ENCODE results near the gene SPHK2. TPM values are rescaled to one million over a fixed set of nuclear protein-coding genes. Genes with fewer than 3 reads are reported as not detected.

SPHK2 gene
- total RNA-seq, 2 experiments from 2014 or later = 18.2 to 33.3 TPM

DNA sequence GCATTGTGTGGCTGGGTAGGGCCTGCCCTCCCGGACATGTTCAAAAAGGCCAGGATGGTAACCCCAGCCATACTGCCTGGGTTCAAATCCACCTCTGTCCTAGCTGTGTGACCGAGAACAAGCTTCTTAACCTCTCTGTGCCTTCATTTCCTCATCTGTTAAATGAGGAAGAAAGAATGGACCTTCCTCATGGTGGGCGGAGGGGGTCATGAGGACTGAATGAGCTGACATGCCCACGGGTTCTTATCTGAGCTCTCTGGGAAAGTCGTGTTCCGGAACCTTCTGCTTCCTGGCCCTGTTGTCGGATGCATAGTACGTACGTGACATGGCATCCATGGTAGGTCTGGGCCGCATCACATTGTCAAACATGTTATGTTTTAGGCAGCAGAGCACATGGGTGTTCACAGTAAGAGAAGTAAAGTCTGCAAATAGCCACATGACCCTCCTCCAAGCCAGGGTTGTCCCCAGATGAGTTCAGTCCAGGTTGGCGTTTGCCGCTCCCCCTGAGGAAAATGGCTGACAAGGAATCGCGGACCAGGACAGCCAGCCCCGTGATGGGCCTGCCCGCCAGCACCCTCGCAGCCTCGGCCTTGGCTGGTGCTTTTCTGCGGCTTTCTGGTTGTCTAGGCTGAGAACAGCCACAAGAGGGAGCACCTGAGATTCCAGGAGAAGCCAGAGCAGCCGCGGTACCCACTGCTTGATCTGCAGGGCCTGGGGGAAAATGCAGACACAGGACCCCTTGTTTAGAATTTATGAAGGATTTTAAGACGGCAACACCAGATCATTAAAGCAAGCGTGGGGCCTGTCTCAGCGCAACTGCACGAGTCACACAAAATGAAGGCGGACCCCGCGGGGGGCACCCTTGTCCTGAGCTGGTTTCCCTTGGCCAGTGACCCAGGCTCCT is 55.9 kb downstream of the SPHK2 start:
- H3K79me2 ChIP-seq (ENCODE audit: insufficient read depth, low read depth, low read length) = no peaks in the 10 kb centered on the region
- H3K4me2 ChIP-seq (ENCODE audit: low read length) = 0 out of 2 replicates have a peak overlapping the region, but pooled peaks have one; percentile 1
- intact Hi-C loops (cut with micrococcal nuclease; ENCODE audit: unreplicated experiment) = loop anchor here (1.0 kb wide), 2 partner anchors 29 to 63 kb away; partner anchors contain the start of gene CA11
- H3K27ac ChIP-seq (ENCODE audit: low read depth, low read length, poor library complexity, severe bottlenecking) = no peak overlapping the region
- H3K9me2 ChIP-seq (ENCODE audit: insufficient read depth, low read length) = no peaks in the 10 kb centered on the region
- H3K4me3 ChIP-seq (ENCODE audit: low read depth, low read length, poor library complexity, severe bottlenecking) = no peak overlapping the region
- H3K4me1 ChIP-seq (ENCODE audit: insufficient read depth, low read length, poor library complexity, severe bottlenecking) = peaks cover 2% of the 10 kb centered on the region
- no peak for TF ChIP-seq EZH2phosphoT487 (IDR thresholded peaks at IDR 0.05; ENCODE audit: borderline replicate concordance, low read depth, low read length)
- TF ChIP-seq, protein P1, sequence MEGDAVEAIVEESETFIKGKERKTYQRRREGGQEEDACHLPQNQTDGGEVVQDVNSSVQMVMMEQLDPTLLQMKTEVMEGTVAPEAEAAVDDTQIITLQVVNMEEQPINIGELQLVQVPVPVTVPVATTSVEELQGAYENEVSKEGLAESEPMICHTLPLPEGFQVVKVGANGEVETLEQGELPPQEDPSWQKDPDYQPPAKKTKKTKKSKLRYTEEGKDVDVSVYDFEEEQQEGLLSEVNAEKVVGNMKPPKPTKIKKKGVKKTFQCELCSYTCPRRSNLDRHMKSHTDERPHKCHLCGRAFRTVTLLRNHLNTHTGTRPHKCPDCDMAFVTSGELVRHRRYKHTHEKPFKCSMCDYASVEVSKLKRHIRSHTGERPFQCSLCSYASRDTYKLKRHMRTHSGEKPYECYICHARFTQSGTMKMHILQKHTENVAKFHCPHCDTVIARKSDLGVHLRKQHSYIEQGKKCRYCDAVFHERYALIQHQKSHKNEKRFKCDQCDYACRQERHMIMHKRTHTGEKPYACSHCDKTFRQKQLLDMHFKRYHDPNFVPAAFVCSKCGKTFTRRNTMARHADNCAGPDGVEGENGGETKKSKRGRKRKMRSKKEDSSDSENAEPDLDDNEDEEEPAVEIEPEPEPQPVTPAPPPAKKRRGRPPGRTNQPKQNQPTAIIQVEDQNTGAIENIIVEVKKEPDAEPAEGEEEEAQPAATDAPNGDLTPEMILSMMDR (conservative IDR thresholded peaks at IDR 0.05; ENCODE audit: low read length) = peak; percentile 93
- no peaks in the 10 kb centered on the region for H4K20me1 ChIP-seq (ENCODE audit: insufficient read depth, low read length)
- peak overlapping the region; percentile 26; the same call in 1 of the 2 replicates for H2AFZ ChIP-seq (ENCODE audit: low read length)
- no peaks in the 10 kb centered on the region for H3K36me3 ChIP-seq (ENCODE audit: insufficient read depth, low read length)
- peak; percentile 85 for DNase-seq (ENCODE audit: low spot score)
- CTCF ChIA-PET (ENCODE audit: unreplicated experiment) = interaction anchor here (1.0 kb wide), 1 partner anchor 99 kb away, joined by 4 read pairs; no protein-coding TSS in a partner anchor
- POLR2A ChIA-PET = interaction anchor here (0.6 kb wide), 1 partner anchor 124 kb away, joined by 4 read pairs; no protein-coding TSS in a partner anchor
- no peaks in the 10 kb centered on the region for H3K9me3 ChIP-seq (ENCODE audit: low read length)
- BruUV-seq (replicated peaks) = no TSS peak

DNA sequence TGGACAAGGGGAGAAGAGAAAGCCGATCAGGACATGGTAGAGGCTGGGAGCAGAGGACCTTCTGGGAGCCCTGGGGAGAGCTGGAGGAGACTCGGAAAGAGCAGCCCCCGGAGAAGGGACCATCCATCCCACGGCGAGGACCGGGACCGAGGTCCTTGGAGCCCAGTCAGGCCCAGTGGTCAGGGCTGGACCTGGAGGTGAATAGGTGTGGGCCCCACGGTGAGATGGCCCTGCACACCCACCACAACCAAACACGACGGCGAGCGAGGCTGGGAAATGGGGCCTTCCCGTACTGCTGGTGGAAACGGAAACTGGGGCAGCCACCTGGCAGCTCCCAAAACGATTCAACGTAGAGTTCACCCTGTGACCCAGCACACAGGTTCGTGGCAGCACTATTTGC is 57.2 kb downstream of the SPHK2 start:
- no peaks in the 10 kb centered on the region for H3K9me3 ChIP-seq (ENCODE audit: low read length)
- TF ChIP-seq, protein P1 (conservative IDR thresholded peaks at IDR 0.05; ENCODE audit: low read length) = no peak
- TF ChIP-seq EZH2phosphoT487 (IDR thresholded peaks at IDR 0.05; ENCODE audit: borderline replicate concordance, low read depth, low read length) = no peak
- H3K4me1 ChIP-seq (ENCODE audit: insufficient read depth, low read length, poor library complexity, severe bottlenecking) = peaks cover 2% of the 10 kb centered on the region
- no peak overlapping the region for H3K4me2 ChIP-seq (ENCODE audit: low read length)
- no peak overlapping the region for H3K4me3 ChIP-seq (ENCODE audit: low read depth, low read length, poor library complexity, severe bottlenecking)
- no peaks in the 10 kb centered on the region for H4K20me1 ChIP-seq (ENCODE audit: insufficient read depth, low read length)
- ChIA-PET CTCF (ENCODE audit: unreplicated experiment) (no interaction called here), POLR2A (no interaction called here)
- no peak overlapping the region for H3K27ac ChIP-seq (ENCODE audit: low read depth, low read length, poor library complexity, severe bottlenecking)
- no peaks in the 10 kb centered on the region for H3K79me2 ChIP-seq (ENCODE audit: insufficient read depth, low read depth, low read length)
- no peaks in the 10 kb centered on the region for H3K36me3 ChIP-seq (ENCODE audit: insufficient read depth, low read length)
- intact Hi-C loops (cut with micrococcal nuclease; ENCODE audit: unreplicated experiment) = no loop called here
- H3K9me2 ChIP-seq (ENCODE audit: insufficient read depth, low read length) = no peaks in the 10 kb centered on the region
- no peak overlapping the region for H2AFZ ChIP-seq (ENCODE audit: low read length)
- DNase-seq (ENCODE audit: low spot score) = no peak
- BruUV-seq (replicated peaks) = no TSS peak

GRCh38 chr19:48676887-48677286 is 57.6 kb downstream of the SPHK2 start:
- POLR2A ChIA-PET = no interaction called here
- Histone ChIP-seq H3K4me2 (ENCODE audit: low read length) (no peak overlapping the region), H3K4me3 (ENCODE audit: low read depth, low read length, poor library complexity, severe bottlenecking) (no peak overlapping the region), H3K4me1 (ENCODE audit: insufficient read depth, low read length, poor library complexity, severe bottlenecking) (peaks cover 2% of the 10 kb centered on the region), H2AFZ (ENCODE audit: low read length) (no peak overlapping the region), H4K20me1 (ENCODE audit: insufficient read depth, low read length) (no peaks in the 10 kb centered on the region), H3K9me3 (ENCODE audit: low read length) (no peaks in the 10 kb centered on the region), H3K79me2 (ENCODE audit: insufficient read depth, low read depth, low read length) (no peaks in the 10 kb centered on the region), H3K36me3 (ENCODE audit: insufficient read depth, low read length) (no peaks in the 10 kb centered on the region), H3K9me2 (ENCODE audit: insufficient read depth, low read length) (no peaks in the 10 kb centered on the region), H3K27ac (ENCODE audit: low read depth, low read length, poor library complexity, severe bottlenecking) (no peak overlapping the region)
- BruUV-seq (replicated peaks) = no TSS peak
- intact Hi-C loops (cut with micrococcal nuclease; ENCODE audit: unreplicated experiment) = no loop called here
- CTCF ChIA-PET (ENCODE audit: unreplicated experiment) = no interaction called here
- no peak for TF ChIP-seq EZH2phosphoT487 (IDR thresholded peaks at IDR 0.05; ENCODE audit: borderline replicate concordance, low read depth, low read length)
- TF ChIP-seq, protein P1 (conservative IDR thresholded peaks at IDR 0.05; ENCODE audit: low read length) = no peak
- no peak for DNase-seq (ENCODE audit: low spot score)

Data from OCI-LY7 (cell line).